ENCODE data around the gene SLC29A2. TPM values are rescaled to one million over a fixed set of nuclear protein-coding genes. Genes with fewer than 3 reads are reported as not detected.

SLC29A2 gene
- total and polyA plus RNA-seq, 4 donors, result 1.2 to 3.3 (median 1.5) TPM

DNA sequence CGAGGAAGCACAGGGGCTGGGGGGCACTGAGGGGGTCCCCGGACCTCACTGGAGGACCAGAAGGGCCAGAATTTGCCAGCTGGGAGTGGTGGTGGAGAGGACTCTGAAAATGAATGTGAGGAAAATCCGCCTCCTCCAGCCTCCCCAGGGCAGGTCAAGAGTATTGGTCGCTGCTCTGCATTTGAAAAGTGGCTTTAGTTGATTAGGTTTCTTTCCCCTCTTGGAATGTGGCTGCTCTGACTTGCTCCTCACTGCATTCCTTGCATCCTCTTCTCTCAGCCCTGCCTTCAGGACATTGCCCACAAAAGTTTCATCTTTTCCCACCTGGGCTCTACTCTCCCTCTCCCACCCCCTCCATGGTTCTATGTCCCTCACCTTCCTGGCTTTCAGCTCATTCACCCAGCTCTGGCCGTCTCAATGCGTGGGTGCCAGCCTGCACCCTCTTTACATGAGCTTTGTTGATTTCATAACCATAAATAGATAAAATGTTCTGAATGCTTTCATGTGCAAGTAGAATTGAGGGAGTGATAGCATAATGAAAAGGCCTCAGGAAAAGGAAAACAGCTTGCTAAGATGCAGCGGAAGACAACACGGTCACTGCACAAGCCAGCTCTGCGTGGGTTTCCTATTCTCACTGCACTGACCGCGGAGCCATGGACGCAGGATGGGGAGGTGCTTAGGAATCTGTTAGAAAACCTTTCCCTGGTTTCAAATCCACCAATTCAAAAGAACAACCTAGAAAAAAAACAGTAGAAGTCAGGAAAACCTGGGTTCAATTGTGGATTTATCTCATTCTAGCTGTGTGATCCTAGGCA lies 42.8 kb upstream of the SLC29A2 start (continued):
- TF ChIP-seq, protein P1, sequence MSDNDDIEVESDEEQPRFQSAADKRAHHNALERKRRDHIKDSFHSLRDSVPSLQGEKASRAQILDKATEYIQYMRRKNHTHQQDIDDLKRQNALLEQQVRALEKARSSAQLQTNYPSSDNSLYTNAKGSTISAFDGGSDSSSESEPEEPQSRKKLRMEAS (IDR thresholded peaks at IDR 0.05), result no peak
- TF ChIP-seq FOXA2 (IDR thresholded peaks at IDR 0.05) (no peak), SP1 (IDR thresholded peaks at IDR 0.05) (no peak), YY1 (IDR thresholded peaks at IDR 0.05) (no peak), HNF4G (IDR thresholded peaks at IDR 0.05) (no peak)
- TF ChIP-seq, protein P2, sequence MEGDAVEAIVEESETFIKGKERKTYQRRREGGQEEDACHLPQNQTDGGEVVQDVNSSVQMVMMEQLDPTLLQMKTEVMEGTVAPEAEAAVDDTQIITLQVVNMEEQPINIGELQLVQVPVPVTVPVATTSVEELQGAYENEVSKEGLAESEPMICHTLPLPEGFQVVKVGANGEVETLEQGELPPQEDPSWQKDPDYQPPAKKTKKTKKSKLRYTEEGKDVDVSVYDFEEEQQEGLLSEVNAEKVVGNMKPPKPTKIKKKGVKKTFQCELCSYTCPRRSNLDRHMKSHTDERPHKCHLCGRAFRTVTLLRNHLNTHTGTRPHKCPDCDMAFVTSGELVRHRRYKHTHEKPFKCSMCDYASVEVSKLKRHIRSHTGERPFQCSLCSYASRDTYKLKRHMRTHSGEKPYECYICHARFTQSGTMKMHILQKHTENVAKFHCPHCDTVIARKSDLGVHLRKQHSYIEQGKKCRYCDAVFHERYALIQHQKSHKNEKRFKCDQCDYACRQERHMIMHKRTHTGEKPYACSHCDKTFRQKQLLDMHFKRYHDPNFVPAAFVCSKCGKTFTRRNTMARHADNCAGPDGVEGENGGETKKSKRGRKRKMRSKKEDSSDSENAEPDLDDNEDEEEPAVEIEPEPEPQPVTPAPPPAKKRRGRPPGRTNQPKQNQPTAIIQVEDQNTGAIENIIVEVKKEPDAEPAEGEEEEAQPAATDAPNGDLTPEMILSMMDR (IDR thresholded peaks at IDR 0.05; ENCODE audit: low read depth, low read length, missing input control), result no peak

DNA sequence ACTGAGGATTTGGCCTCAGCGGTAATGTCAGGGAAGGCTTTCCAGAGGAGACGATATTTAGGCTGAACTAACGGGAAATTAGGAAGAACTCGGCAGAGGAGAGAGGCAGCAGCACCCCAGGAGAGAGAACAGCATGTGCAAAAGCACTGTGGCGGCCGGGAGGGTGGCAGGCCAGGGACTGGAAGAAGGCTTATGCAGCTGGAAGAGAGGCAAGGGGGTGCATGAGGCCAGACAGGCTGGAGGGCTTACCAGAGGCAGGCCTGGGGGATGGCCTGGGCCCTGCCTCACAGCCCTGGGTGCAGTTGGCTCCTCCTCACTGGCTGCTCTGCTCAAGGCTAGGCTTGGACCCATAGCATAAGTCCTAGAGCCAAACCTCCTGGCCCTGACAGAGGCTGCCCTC lies 41.6 kb upstream of the SLC29A2 start:
- Histone ChIP-seq H3K9ac (ENCODE audit: low read depth in 1 of 2, low read length in 2 of 2) (no peak overlapping the region), H3K36me3 (ENCODE audit: control insufficient read depth in 4 of 4, insufficient read depth in 3 of 4, low read depth in 1 of 4, low read length in 3 of 4) (no peaks in the 10 kb centered on the region), H3K4me3 (ENCODE audit: low read depth in 1 of 3, low read length in 3 of 3) (no peak overlapping the region), H3K9me3 (ENCODE audit: control insufficient read depth in 4 of 4, low read length in 3 of 4) (no peaks in the 10 kb centered on the region), H3K27ac (ENCODE audit: low read depth in 1 of 2, low read length in 2 of 2) (no peak overlapping the region), H3K4me1 (ENCODE audit: control insufficient read depth in 4 of 4, insufficient read depth in 4 of 4, low read length in 3 of 4) (peaks cover 0 to 3% (median 0%) of the 10 kb centered on the region in 4 donors), H3K27me3 (ENCODE audit: control insufficient read depth in 4 of 4, insufficient read depth in 4 of 4, low read length in 3 of 4) (peaks cover 0 to 6% (median 2%) of the 10 kb centered on the region in 4 donors)
- no peak for DNase-seq (ENCODE audit: low spot score)
- 78% methylated on average over 6 of the region's 6 CpGs for WGBS
- TF ChIP-seq, protein P3, sequence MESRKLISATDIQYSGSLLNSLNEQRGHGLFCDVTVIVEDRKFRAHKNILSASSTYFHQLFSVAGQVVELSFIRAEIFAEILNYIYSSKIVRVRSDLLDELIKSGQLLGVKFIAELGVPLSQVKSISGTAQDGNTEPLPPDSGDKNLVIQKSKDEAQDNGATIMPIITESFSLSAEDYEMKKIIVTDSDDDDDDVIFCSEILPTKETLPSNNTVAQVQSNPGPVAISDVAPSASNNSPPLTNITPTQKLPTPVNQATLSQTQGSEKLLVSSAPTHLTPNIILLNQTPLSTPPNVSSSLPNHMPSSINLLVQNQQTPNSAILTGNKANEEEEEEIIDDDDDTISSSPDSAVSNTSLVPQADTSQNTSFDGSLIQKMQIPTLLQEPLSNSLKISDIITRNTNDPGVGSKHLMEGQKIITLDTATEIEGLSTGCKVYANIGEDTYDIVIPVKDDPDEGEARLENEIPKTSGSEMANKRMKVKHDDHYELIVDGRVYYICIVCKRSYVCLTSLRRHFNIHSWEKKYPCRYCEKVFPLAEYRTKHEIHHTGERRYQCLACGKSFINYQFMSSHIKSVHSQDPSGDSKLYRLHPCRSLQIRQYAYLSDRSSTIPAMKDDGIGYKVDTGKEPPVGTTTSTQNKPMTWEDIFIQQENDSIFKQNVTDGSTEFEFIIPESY (IDR thresholded peaks at IDR 0.05), result no peak
- no peak for TF ChIP-seq RAD21 (IDR thresholded peaks at IDR 0.05)

DNA sequence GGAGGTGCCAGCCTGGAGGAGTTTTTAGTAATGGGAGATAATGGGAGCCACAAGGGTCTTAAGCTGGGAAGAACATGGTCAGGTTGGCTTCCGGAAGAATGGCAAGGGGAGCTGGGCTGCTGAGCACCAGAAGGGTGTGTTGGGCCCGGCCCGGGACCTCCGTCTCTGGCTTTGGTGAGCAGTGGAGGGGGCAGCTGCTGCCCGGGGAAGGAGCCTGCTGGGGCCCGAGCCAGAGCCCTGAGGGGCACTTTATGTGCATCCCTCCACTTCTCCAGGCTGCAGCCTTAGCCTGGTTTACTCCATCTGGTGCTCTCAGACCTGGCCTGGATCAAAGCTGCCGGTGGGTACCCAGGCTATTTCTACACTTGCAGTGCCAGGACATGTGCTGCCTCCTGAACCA lies 40.5 kb upstream of the SLC29A2 start:
- 68% methylated on average over 7 of the region's 7 CpGs for WGBS
- Histone ChIP-seq H3K9me3 (ENCODE audit: control insufficient read depth in 4 of 4, low read length in 3 of 4) (no peaks in the 10 kb centered on the region), H3K36me3 (ENCODE audit: control insufficient read depth in 4 of 4, insufficient read depth in 3 of 4, low read depth in 1 of 4, low read length in 3 of 4) (no peaks in the 10 kb centered on the region), H3K4me3 (ENCODE audit: low read depth in 1 of 3, low read length in 3 of 3) (no peak overlapping the region), H3K4me1 (ENCODE audit: control insufficient read depth in 4 of 4, insufficient read depth in 4 of 4, low read length in 3 of 4) (peaks cover 0 to 3% (median 0%) of the 10 kb centered on the region in 4 donors), H3K27me3 (ENCODE audit: control insufficient read depth in 4 of 4, insufficient read depth in 4 of 4, low read length in 3 of 4) (peaks cover 0 to 3% (median 2%) of the 10 kb centered on the region in 4 donors), H3K9ac (ENCODE audit: low read depth in 1 of 2, low read length in 2 of 2) (no peak overlapping the region), H3K27ac (ENCODE audit: low read depth in 1 of 2, low read length in 2 of 2) (no peak overlapping the region)
- DNase-seq (ENCODE audit: low spot score), result no peak
- TF ChIP-seq HNF4A (conservative IDR thresholded peaks at IDR 0.05) (no peak), NR2F2 (IDR thresholded peaks at IDR 0.05) (no peak), RAD21 (IDR thresholded peaks at IDR 0.05) (no peak), FOXA2 (IDR thresholded peaks at IDR 0.05) (no peak), TAF1 (conservative IDR thresholded peaks at IDR 0.05) (no peak), JUND (IDR thresholded peaks at IDR 0.05) (no peak), EGR1 (IDR thresholded peaks at IDR 0.05; ENCODE audit: low read depth in 2 of 2) (no peak), YY1 (IDR thresholded peaks at IDR 0.05) (no peak)
- TF ChIP-seq, protein P4, sequence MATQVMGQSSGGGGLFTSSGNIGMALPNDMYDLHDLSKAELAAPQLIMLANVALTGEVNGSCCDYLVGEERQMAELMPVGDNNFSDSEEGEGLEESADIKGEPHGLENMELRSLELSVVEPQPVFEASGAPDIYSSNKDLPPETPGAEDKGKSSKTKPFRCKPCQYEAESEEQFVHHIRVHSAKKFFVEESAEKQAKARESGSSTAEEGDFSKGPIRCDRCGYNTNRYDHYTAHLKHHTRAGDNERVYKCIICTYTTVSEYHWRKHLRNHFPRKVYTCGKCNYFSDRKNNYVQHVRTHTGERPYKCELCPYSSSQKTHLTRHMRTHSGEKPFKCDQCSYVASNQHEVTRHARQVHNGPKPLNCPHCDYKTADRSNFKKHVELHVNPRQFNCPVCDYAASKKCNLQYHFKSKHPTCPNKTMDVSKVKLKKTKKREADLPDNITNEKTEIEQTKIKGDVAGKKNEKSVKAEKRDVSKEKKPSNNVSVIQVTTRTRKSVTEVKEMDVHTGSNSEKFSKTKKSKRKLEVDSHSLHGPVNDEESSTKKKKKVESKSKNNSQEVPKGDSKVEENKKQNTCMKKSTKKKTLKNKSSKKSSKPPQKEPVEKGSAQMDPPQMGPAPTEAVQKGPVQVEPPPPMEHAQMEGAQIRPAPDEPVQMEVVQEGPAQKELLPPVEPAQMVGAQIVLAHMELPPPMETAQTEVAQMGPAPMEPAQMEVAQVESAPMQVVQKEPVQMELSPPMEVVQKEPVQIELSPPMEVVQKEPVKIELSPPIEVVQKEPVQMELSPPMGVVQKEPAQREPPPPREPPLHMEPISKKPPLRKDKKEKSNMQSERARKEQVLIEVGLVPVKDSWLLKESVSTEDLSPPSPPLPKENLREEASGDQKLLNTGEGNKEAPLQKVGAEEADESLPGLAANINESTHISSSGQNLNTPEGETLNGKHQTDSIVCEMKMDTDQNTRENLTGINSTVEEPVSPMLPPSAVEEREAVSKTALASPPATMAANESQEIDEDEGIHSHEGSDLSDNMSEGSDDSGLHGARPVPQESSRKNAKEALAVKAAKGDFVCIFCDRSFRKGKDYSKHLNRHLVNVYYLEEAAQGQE (IDR thresholded peaks at IDR 0.05), result no peak
- TF ChIP-seq, protein P1 (IDR thresholded peaks at IDR 0.05), result no peak
- TF ChIP-seq, protein P2 (IDR thresholded peaks at IDR 0.05; ENCODE audit: low read depth, low read length, missing input control), result no peak
- TF ChIP-seq, protein P3 (IDR thresholded peaks at IDR 0.05), result no peak
- TF ChIP-seq, protein P5, sequence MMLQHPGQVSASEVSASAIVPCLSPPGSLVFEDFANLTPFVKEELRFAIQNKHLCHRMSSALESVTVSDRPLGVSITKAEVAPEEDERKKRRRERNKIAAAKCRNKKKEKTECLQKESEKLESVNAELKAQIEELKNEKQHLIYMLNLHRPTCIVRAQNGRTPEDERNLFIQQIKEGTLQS (IDR thresholded peaks at IDR 0.05), result no peak

Measured in liver (tissue), 9 donors.